OCI-LY7 (cell line): ENCODE results near the gene NAV3.

Source experiments
- EZH2phosphoT487 ChIP-seq: fragments of 200-600 bp; sonication (generic); IDR thresholded peaks from 2 replicates; pipeline ENCODE4 v1.6.1; 2018; ENCODE audit warnings: low read depth, borderline replicate concordance, mild to moderate bottlenecking, mixed run types, antibody characterized with exemption, low read length, moderate library complexity, mixed read lengths
- TF ChIP-seq, protein P1 (sequence below): fragments of 200-600 bp; sonication (generic); conservative IDR thresholded peaks from 2 replicates; pipeline ENCODE4 v1.5.1; 2014; ENCODE audit warnings: mild to moderate bottlenecking, antibody characterized with exemption, low read length, moderate library complexity, mixed read lengths

DNA sequence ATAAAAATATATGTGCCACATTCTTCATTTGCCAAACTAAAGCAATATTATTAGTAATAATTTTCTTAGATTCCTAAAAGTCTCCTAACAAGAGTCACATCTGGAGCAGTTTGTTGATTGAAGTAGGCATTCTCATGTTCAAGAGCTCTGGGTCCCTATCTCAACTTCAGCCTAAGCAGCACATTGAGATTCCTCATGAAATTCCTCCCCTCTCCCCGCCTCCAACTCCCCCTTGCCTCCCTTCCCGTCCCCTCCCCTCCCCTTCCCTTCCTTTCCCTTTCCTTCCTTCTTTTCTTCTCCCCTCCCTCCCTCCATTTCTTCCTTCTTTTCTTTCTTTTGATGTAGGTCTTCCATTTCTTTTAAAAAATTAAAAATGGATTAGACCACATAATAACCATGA lies 48.7 kb upstream of the NAV3 start:
- TF ChIP-seq, protein P1, sequence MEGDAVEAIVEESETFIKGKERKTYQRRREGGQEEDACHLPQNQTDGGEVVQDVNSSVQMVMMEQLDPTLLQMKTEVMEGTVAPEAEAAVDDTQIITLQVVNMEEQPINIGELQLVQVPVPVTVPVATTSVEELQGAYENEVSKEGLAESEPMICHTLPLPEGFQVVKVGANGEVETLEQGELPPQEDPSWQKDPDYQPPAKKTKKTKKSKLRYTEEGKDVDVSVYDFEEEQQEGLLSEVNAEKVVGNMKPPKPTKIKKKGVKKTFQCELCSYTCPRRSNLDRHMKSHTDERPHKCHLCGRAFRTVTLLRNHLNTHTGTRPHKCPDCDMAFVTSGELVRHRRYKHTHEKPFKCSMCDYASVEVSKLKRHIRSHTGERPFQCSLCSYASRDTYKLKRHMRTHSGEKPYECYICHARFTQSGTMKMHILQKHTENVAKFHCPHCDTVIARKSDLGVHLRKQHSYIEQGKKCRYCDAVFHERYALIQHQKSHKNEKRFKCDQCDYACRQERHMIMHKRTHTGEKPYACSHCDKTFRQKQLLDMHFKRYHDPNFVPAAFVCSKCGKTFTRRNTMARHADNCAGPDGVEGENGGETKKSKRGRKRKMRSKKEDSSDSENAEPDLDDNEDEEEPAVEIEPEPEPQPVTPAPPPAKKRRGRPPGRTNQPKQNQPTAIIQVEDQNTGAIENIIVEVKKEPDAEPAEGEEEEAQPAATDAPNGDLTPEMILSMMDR = no peak
- no peak for TF ChIP-seq EZH2phosphoT487
